ENCODE measurements around the gene COA6. TPM values are rescaled to one million over a fixed set of nuclear protein-coding genes. Genes with fewer than 3 reads are reported as not detected.
"Not testable (repeated sequence)": the region's sequence is repeated elsewhere in the genome, so short reads cannot be mapped to it uniquely, and the experiment has no call there.

COA6 gene
- total RNA-seq, 1 experiment from 2014 or later = 48.9 TPM

GRCh38 chr1:234336359-234336758, 36.9 kb upstream of the COA6 start:
- Histone ChIP-seq H3K4me1 (ENCODE audit: low read length) (no peaks in the 10 kb centered on the region), H3K9me3 (ENCODE audit: low read length) (no peaks in the 10 kb centered on the region), H3K27ac (ENCODE audit: low read length) (no peak overlapping the region), H3K36me3 (ENCODE audit: insufficient read depth, low read length) (no peaks in the 10 kb centered on the region), H4K20me1 (ENCODE audit: insufficient read depth, low read depth, low read length) (no peaks in the 10 kb centered on the region), H2AFZ (ENCODE audit: low read length) (no peak overlapping the region), H3K9me2 (replicated peaks; ENCODE audit: insufficient read depth, low read length) (no peaks in the 10 kb centered on the region), H3K4me2 (ENCODE audit: low read depth, low read length, poor library complexity, severe bottlenecking) (no peak overlapping the region), H3K27me3 (ENCODE audit: low read length) (no peaks in the 10 kb centered on the region), H3K9ac (ENCODE audit: low read length) (no peak overlapping the region), H3K79me2 (ENCODE audit: low read length) (no peaks in the 10 kb centered on the region), H3K4me3 (ENCODE audit: low read length) (no peak overlapping the region)
- DNase-seq = no peak

DNA sequence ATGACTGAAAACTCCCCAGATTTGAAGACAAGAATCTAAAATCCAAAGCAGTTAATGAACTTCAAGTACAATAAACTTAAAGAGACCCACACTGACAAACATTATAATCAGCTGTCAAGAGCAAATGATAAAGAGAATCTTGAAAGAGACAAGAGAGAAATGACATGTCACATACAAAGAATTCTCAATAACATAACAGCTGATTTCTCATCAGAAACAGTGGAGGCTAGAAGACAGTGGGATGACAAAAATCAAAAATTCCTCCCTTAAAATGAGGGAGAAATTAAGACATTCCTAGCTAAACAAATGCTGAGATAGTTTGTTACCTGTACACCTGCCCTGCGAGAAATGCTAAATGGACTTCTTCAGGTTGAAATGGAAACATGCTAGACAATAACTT, 36.0 kb upstream of the COA6 start:
- Histone ChIP-seq H3K4me3 (ENCODE audit: low read length) (no peak overlapping the region), H4K20me1 (ENCODE audit: insufficient read depth, low read depth, low read length) (no peaks in the 10 kb centered on the region), H3K4me2 (ENCODE audit: low read depth, low read length, poor library complexity, severe bottlenecking) (no peak overlapping the region), H3K27ac (ENCODE audit: low read length) (no peak overlapping the region), H3K9me2 (replicated peaks; ENCODE audit: insufficient read depth, low read length) (no peaks in the 10 kb centered on the region), H3K9ac (ENCODE audit: low read length) (no peak overlapping the region), H3K27me3 (ENCODE audit: low read length) (no peaks in the 10 kb centered on the region), H3K9me3 (ENCODE audit: low read length) (no peaks in the 10 kb centered on the region), H3K4me1 (ENCODE audit: low read length) (no peaks in the 10 kb centered on the region), H2AFZ (ENCODE audit: low read length) (no peak overlapping the region), H3K79me2 (ENCODE audit: low read length) (no peaks in the 10 kb centered on the region), H3K36me3 (ENCODE audit: insufficient read depth, low read length) (no peaks in the 10 kb centered on the region)
- DNase-seq = no peak

DNA sequence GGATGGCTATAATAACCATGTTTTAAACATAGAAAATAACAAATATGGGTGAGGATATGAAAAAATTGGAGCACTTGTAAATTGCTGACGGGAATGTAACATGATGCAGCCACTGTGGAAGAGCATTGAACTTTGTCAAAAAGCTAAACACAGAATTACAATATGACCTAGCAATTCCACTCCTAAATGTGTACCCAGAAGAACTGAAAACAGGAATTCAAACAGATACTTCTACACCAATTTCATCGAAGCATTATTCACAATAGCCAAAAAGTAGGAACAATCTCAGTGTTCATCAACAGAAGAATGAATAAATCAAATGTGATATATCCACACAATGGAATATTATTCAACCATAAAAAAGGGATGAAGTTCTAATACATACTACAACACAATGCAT, 32.7 kb upstream of the COA6 start:
- H3K4me3 ChIP-seq (ENCODE audit: low read length) = no peak overlapping the region
- H3K36me3 ChIP-seq (ENCODE audit: insufficient read depth, low read length) = no peaks in the 10 kb centered on the region
- no peak overlapping the region for H3K4me2 ChIP-seq (ENCODE audit: low read depth, low read length, poor library complexity, severe bottlenecking)
- no peak overlapping the region for H2AFZ ChIP-seq (ENCODE audit: low read length)
- H3K9me3 ChIP-seq (ENCODE audit: low read length) = no peaks in the 10 kb centered on the region
- no peaks in the 10 kb centered on the region for H3K79me2 ChIP-seq (ENCODE audit: low read length)
- no peaks in the 10 kb centered on the region for H3K9me2 ChIP-seq (replicated peaks; ENCODE audit: insufficient read depth, low read length)
- H4K20me1 ChIP-seq (ENCODE audit: insufficient read depth, low read depth, low read length) = no peaks in the 10 kb centered on the region
- no peak overlapping the region for H3K9ac ChIP-seq (ENCODE audit: low read length)
- H3K27ac ChIP-seq (ENCODE audit: low read length) = no peak overlapping the region
- DNase-seq = no peak
- no peaks in the 10 kb centered on the region for H3K27me3 ChIP-seq (ENCODE audit: low read length)
- H3K4me1 ChIP-seq (ENCODE audit: low read length) = no peaks in the 10 kb centered on the region

GRCh38 chr1:234342774-234343173, 30.5 kb upstream of the COA6 start:
- Histone ChIP-seq H3K4me3 (ENCODE audit: low read length) (no peak overlapping the region), H3K27ac (ENCODE audit: low read length) (no peak overlapping the region), H3K4me1 (ENCODE audit: low read length) (no peaks in the 10 kb centered on the region), H3K36me3 (ENCODE audit: insufficient read depth, low read length) (no peaks in the 10 kb centered on the region), H3K4me2 (ENCODE audit: low read depth, low read length, poor library complexity, severe bottlenecking) (no peak overlapping the region), H2AFZ (ENCODE audit: low read length) (no peak overlapping the region), H3K9me3 (ENCODE audit: low read length) (no peaks in the 10 kb centered on the region), H3K79me2 (ENCODE audit: low read length) (no peaks in the 10 kb centered on the region), H4K20me1 (ENCODE audit: insufficient read depth, low read depth, low read length) (no peaks in the 10 kb centered on the region), H3K27me3 (ENCODE audit: low read length) (no peaks in the 10 kb centered on the region), H3K9ac (ENCODE audit: low read length) (no peak overlapping the region), H3K9me2 (replicated peaks; ENCODE audit: insufficient read depth, low read length) (no peaks in the 10 kb centered on the region)
- no peak for DNase-seq

GRCh38 chr1:234345237-234345636, 28.0 kb upstream of the COA6 start:
- H3K9ac ChIP-seq (ENCODE audit: low read length) = no peak overlapping the region
- H3K9me3 ChIP-seq (ENCODE audit: low read length) = no peaks in the 10 kb centered on the region
- no peaks in the 10 kb centered on the region for H3K27me3 ChIP-seq (ENCODE audit: low read length)
- H3K4me3 ChIP-seq (ENCODE audit: low read length) = no peak overlapping the region
- H4K20me1 ChIP-seq (ENCODE audit: insufficient read depth, low read depth, low read length) = no peaks in the 10 kb centered on the region
- H3K4me1 ChIP-seq (ENCODE audit: low read length) = no peaks in the 10 kb centered on the region
- no peaks in the 10 kb centered on the region for H3K9me2 ChIP-seq (replicated peaks; ENCODE audit: insufficient read depth, low read length)
- H3K36me3 ChIP-seq (ENCODE audit: insufficient read depth, low read length) = no peaks in the 10 kb centered on the region
- H3K79me2 ChIP-seq (ENCODE audit: low read length) = no peaks in the 10 kb centered on the region
- no peak overlapping the region for H3K4me2 ChIP-seq (ENCODE audit: low read depth, low read length, poor library complexity, severe bottlenecking)
- H3K27ac ChIP-seq (ENCODE audit: low read length) = no peak overlapping the region
- no peak overlapping the region for H2AFZ ChIP-seq (ENCODE audit: low read length)
- no peak for DNase-seq

GRCh38 chr1:234348964-234349363, 24.3 kb upstream of the COA6 start:
- no peaks in the 10 kb centered on the region for H4K20me1 ChIP-seq (ENCODE audit: insufficient read depth, low read depth, low read length)
- H3K79me2 ChIP-seq (ENCODE audit: low read length) = no peaks in the 10 kb centered on the region
- H3K4me1 ChIP-seq (ENCODE audit: low read length) = no peaks in the 10 kb centered on the region
- no peak overlapping the region for H3K4me3 ChIP-seq (ENCODE audit: low read length)
- no peaks in the 10 kb centered on the region for H3K9me2 ChIP-seq (replicated peaks; ENCODE audit: insufficient read depth, low read length)
- no peak overlapping the region for H3K27ac ChIP-seq (ENCODE audit: low read length)
- no peaks in the 10 kb centered on the region for H3K36me3 ChIP-seq (ENCODE audit: insufficient read depth, low read length)
- no peak overlapping the region for H3K4me2 ChIP-seq (ENCODE audit: low read depth, low read length, poor library complexity, severe bottlenecking)
- H3K9me3 ChIP-seq (ENCODE audit: low read length) = no peaks in the 10 kb centered on the region
- H2AFZ ChIP-seq (ENCODE audit: low read length) = no peak overlapping the region
- DNase-seq = no peak
- H3K9ac ChIP-seq (ENCODE audit: low read length) = no peak overlapping the region
- H3K27me3 ChIP-seq (ENCODE audit: low read length) = no peaks in the 10 kb centered on the region

GRCh38 chr1:234355782-234356510, 17.3 kb upstream of the COA6 start:
- H4K20me1 ChIP-seq (ENCODE audit: insufficient read depth, low read depth, low read length) = no peaks in the 10 kb centered on the region
- peaks cover 6% of the 10 kb centered on the region; the same call in 1 of the 2 replicates for H3K4me1 ChIP-seq (ENCODE audit: low read length)
- no peaks in the 10 kb centered on the region for H3K9me3 ChIP-seq (ENCODE audit: low read length)
- no peak overlapping the region for H3K4me3 ChIP-seq (ENCODE audit: low read length)
- no peaks in the 10 kb centered on the region for H3K79me2 ChIP-seq (ENCODE audit: low read length)
- no peaks in the 10 kb centered on the region for H3K36me3 ChIP-seq (ENCODE audit: insufficient read depth, low read length)
- H3K9ac ChIP-seq (ENCODE audit: low read length) = no peak overlapping the region
- no peak overlapping the region for H3K4me2 ChIP-seq (ENCODE audit: low read depth, low read length, poor library complexity, severe bottlenecking)
- H3K27ac ChIP-seq (ENCODE audit: low read length) = no peak overlapping the region
- H3K9me2 ChIP-seq (replicated peaks; ENCODE audit: insufficient read depth, low read length) = no peaks in the 10 kb centered on the region
- H3K27me3 ChIP-seq (ENCODE audit: low read length) = no peaks in the 10 kb centered on the region
- no peak overlapping the region for H2AFZ ChIP-seq (ENCODE audit: low read length)
- DNase-seq = no peak

- H3K9me2 ChIP-seq (replicated peaks; ENCODE audit: insufficient read depth, low read length); H3K27ac ChIP-seq (ENCODE audit: low read length); H3K27me3 ChIP-seq (ENCODE audit: low read length); H3K36me3 ChIP-seq (ENCODE audit: insufficient read depth, low read length); H3K9ac ChIP-seq (ENCODE audit: low read length); H3K4me3 ChIP-seq (ENCODE audit: low read length); H2AFZ ChIP-seq (ENCODE audit: low read length); H3K79me2 ChIP-seq (ENCODE audit: low read length); H3K9me3 ChIP-seq (ENCODE audit: low read length); H4K20me1 ChIP-seq (ENCODE audit: insufficient read depth, low read depth, low read length); H3K4me1 ChIP-seq (ENCODE audit: low read length); DNase-seq; H3K4me2 ChIP-seq (ENCODE audit: low read depth, low read length, poor library complexity, severe bottlenecking): not testable (repeated sequence)
Observed at GRCh38 chr1:234356615-234357269, 16.5 kb upstream of the COA6 start.

Measured in Karpas-422 (cell line).